ENCODE data around the gene PTPRH.

PTPRH gene, protein sequence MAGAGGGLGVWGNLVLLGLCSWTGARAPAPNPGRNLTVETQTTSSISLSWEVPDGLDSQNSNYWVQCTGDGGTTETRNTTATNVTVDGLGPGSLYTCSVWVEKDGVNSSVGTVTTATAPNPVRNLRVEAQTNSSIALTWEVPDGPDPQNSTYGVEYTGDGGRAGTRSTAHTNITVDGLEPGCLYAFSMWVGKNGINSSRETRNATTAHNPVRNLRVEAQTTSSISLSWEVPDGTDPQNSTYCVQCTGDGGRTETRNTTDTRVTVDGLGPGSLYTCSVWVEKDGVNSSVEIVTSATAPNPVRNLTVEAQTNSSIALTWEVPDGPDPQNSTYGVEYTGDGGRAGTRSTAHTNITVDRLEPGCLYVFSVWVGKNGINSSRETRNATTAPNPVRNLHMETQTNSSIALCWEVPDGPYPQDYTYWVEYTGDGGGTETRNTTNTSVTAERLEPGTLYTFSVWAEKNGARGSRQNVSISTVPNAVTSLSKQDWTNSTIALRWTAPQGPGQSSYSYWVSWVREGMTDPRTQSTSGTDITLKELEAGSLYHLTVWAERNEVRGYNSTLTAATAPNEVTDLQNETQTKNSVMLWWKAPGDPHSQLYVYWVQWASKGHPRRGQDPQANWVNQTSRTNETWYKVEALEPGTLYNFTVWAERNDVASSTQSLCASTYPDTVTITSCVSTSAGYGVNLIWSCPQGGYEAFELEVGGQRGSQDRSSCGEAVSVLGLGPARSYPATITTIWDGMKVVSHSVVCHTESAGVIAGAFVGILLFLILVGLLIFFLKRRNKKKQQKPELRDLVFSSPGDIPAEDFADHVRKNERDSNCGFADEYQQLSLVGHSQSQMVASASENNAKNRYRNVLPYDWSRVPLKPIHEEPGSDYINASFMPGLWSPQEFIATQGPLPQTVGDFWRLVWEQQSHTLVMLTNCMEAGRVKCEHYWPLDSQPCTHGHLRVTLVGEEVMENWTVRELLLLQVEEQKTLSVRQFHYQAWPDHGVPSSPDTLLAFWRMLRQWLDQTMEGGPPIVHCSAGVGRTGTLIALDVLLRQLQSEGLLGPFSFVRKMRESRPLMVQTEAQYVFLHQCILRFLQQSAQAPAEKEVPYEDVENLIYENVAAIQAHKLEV

GRCh38 chr19:55208880-55209692 is at the start of gene PTPRH:
PTPRH (minus strand) TSS chr19:55209501; CDS start chr19:55209433, 68 bp downstream.
- no peak within 1 kb of the TSS for H3K27ac Mint-ChIP-seq
- H3K27me3 Mint-ChIP-seq (ENCODE audit: low read depth): peaks cover 11% of the 10 kb centered on the region
- peaks cover 5% of the 10 kb centered on the region for H3K9me3 Mint-ChIP-seq
- H3K4me3 Mint-ChIP-seq: no peak within 1 kb of the TSS
- peaks cover 2% of the 10 kb centered on the region for H3K4me1 Mint-ChIP-seq (ENCODE audit: low read depth)
- no peaks in the 10 kb centered on the region for H3K36me3 Mint-ChIP-seq (ENCODE audit: low read depth)

DNA sequence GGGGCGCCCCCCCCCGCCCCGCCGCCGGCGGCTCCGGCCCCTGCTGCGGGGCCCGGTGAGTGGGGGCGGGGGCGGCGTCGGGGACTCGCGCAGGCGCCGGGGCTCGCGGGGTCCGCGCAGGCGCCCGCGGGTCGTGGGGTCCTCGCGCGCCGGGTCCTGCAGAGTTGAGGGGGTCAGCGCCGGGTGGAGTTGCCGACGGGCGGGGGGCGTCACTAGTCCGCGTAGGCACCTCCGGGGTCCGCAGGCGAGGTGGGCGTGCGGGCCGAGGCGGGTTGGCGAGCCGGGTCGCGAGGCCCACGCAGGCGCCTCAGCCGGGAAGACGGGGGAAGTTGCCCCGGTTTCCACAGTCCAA is 49.2 kb upstream of the PTPRH start:
- Mint-ChIP-seq H3K27ac (peak overlapping the region; percentile 93), H3K9me3 (no peaks in the 10 kb centered on the region), H3K4me3 (peak overlapping the region; percentile 90), H3K27me3 (ENCODE audit: low read depth) (no peaks in the 10 kb centered on the region), H3K4me1 (ENCODE audit: low read depth) (peaks cover 39% of the 10 kb centered on the region), H3K36me3 (ENCODE audit: low read depth) (peaks cover 37% of the 10 kb centered on the region)

DNA sequence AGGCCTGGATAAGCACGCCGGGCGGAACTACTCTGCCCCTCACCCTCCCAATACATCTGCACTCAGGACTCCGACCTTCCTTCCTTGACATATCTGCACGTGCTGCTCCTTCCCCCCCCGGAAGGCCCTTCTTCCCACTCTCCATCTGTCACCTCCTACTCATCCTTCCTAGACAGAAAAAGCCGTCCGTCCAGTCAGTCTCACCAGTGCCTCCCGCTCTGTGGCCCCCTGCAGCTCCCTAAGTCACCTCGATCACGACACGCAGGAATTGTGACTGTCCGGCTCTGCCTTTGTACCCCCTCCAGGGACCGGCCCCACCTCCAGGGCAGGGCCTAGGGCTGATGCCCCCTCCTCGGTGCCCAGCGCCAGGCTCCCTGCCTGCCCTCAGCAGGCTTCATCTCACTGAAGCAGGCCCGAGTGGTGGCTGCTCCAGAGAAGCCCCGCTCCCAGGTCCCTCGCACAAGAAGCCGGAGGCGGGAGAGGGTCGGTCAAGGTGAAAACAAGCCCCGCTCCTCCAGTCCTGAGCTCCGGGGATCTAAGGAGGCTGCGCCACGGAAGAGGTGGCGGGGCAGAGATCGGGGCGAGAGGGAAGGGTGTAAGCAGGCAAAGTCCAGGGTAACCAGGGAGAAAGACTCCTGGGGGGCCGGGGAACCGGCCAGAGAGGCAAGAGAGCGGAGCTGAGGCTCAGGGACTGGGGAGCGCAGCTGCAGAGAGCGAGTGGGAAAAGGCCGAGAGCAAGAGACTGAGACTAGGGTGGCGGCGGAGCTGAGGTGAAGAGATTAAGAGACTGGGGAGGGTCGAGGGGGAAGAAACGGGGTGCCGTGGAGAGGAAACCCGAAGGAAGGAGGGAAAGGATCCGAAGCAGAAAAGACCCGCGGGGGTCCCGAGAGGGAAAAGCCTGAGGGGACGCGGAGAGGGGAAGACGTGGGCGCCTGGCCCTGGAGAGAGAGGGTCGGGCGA is 48.4 kb upstream of the PTPRH start:
- Mint-ChIP-seq H3K4me3 (peak overlapping the region; percentile 100), H3K4me1 (ENCODE audit: low read depth) (peaks cover 43% of the 10 kb centered on the region), H3K9me3 (no peaks in the 10 kb centered on the region), H3K36me3 (ENCODE audit: low read depth) (peaks cover 38% of the 10 kb centered on the region), H3K27ac (peak overlapping the region; percentile 98), H3K27me3 (ENCODE audit: low read depth) (no peaks in the 10 kb centered on the region)

GRCh38 chr19:55256562-55257460 is 47.5 kb upstream of the PTPRH start:
- no peaks in the 10 kb centered on the region for H3K27me3 Mint-ChIP-seq (ENCODE audit: low read depth)
- H3K27ac Mint-ChIP-seq: peak overlapping the region; percentile 98
- H3K36me3 Mint-ChIP-seq (ENCODE audit: low read depth): peaks cover 37% of the 10 kb centered on the region
- H3K4me1 Mint-ChIP-seq (ENCODE audit: low read depth): peaks cover 45% of the 10 kb centered on the region
- H3K4me3 Mint-ChIP-seq: peak overlapping the region; percentile 100
- no peaks in the 10 kb centered on the region for H3K9me3 Mint-ChIP-seq

- no peaks in the 10 kb centered on the region for H3K9me3 Mint-ChIP-seq
- peaks cover 54% of the 10 kb centered on the region for H3K4me1 Mint-ChIP-seq (ENCODE audit: low read depth)
- peaks cover 44% of the 10 kb centered on the region for H3K36me3 Mint-ChIP-seq (ENCODE audit: low read depth)
- no peaks in the 10 kb centered on the region for H3K27me3 Mint-ChIP-seq (ENCODE audit: low read depth)
- peak overlapping the region; percentile 98 for H3K27ac Mint-ChIP-seq
- H3K4me3 Mint-ChIP-seq: peak overlapping the region; percentile 100
Measured at GRCh38 chr19:55255618-55256423, 46.5 kb upstream of the PTPRH start.

DNA sequence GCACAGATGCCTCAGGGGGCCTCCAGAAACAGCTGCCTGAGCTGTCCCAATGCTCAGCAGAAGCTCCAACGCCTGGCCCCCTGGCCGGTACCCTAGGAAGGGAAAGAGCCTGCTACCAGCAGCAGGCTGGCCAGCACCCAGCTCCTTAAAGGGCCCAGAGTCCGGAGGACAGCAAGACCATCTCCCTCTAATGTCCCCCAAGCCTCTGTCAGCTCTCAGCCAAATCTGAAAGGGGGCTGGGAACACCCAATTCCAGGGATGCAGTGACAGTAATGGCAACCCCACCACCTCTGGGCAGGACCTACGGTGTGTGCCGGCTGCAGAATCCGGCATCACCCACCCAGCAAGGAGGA is 45.3 kb upstream of the PTPRH start:
- Mint-ChIP-seq H3K36me3 (ENCODE audit: low read depth) (peaks cover 47% of the 10 kb centered on the region), H3K9me3 (no peaks in the 10 kb centered on the region), H3K27ac (peak overlapping the region; percentile 98), H3K27me3 (ENCODE audit: low read depth) (no peaks in the 10 kb centered on the region), H3K4me3 (peak overlapping the region; percentile 100), H3K4me1 (ENCODE audit: low read depth) (peaks cover 54% of the 10 kb centered on the region)

GRCh38 chr19:55253842-55254624 is 44.7 kb upstream of the PTPRH start:
- no peaks in the 10 kb centered on the region for H3K9me3 Mint-ChIP-seq
- peaks cover 47% of the 10 kb centered on the region for H3K36me3 Mint-ChIP-seq (ENCODE audit: low read depth)
- peak overlapping the region; percentile 100 for H3K4me3 Mint-ChIP-seq
- peaks cover 51% of the 10 kb centered on the region for H3K4me1 Mint-ChIP-seq (ENCODE audit: low read depth)
- no peaks in the 10 kb centered on the region for H3K27me3 Mint-ChIP-seq (ENCODE audit: low read depth)
- peak overlapping the region; percentile 98 for H3K27ac Mint-ChIP-seq

DNA sequence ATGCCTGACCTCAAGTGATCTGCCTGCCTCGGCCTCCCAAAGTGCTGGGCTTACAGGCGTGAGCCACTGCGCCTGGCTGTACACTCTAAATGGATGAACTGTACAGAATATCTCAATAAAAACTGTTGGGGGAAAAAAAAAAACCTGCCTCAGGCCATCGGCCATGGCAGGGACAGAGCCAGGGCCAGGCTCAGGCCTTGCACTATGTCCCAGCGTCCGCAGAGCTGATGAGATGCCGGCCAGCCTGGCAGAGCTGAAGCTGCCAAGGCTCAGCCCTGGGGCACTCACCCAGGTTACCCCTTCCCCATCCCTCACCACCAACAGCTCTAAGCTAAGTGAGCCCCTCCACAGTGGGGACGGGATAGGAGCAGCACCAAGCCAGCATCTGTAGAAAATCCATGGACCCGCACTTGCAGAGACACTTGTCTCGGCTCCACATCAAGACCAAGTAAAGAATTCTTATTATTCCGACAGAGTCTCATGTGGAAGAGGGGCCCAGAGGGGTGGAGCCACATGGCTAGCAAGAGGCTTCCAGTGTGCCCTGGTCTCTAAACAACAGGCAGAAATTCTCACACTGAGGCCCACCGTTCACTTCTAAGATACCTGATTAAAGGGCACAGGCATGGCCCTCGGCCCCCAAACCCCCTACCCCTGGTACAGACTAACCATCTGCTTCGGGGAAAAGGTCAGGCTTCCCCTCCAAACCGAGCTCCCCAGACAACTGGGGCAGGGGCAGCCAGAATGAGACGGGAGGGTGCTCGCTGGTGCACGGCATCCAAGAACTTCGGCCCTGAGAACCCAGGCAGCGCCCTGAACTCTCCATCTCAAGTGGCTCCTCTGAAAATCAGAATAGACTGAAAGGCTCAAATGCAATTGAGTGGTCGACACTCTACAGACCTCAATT is 43.7 kb upstream of the PTPRH start:
- Mint-ChIP-seq H3K4me1 (ENCODE audit: low read depth) (peaks cover 57% of the 10 kb centered on the region), H3K27me3 (ENCODE audit: low read depth) (no peaks in the 10 kb centered on the region), H3K36me3 (ENCODE audit: low read depth) (peaks cover 46% of the 10 kb centered on the region), H3K9me3 (no peaks in the 10 kb centered on the region), H3K4me3 (peak overlapping the region; percentile 100), H3K27ac (peak overlapping the region; percentile 98)

DNA sequence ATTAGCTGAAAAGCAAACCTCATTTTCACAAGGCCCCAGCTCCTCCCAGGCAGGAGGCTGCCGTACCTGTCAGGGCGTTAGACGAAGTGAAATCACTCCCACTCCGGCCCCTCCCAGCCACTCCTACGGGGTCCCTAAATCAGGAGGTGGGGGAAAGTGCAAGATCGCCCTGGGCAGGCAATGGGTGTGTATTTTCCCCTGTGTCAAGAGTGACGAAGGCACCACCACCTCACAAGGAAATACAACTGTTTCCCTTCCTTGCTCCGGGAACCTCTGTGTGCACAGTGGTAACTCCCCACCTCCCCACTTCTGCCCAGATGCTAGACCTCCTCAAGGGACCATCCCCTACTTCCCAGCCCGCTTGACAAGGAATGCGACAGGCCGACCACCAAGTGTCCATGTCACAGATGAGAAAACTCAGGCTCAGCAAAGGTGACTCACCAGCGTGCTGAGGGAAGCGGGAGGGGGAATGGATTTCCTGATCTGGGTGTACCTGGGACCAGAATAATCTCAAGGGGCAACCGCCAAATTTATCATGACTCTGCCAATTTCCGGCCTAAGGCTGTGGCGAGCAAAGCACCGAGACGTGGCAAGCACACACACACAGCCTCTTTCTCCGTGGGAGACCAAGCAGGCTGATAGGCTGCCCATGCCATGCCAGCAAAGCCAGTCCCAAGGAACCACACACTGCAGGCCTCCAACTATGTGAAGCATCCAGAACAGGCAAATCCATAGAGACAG is 42.2 kb upstream of the PTPRH start:
- peak overlapping the region; percentile 95 for H3K27ac Mint-ChIP-seq
- H3K27me3 Mint-ChIP-seq (ENCODE audit: low read depth): no peaks in the 10 kb centered on the region
- H3K9me3 Mint-ChIP-seq: no peaks in the 10 kb centered on the region
- peak overlapping the region; percentile 89 for H3K4me3 Mint-ChIP-seq
- H3K36me3 Mint-ChIP-seq (ENCODE audit: low read depth): peaks cover 32% of the 10 kb centered on the region
- peaks cover 47% of the 10 kb centered on the region for H3K4me1 Mint-ChIP-seq (ENCODE audit: low read depth)
